SK-N-SH treated with all-trans-retinoic acid at 6 μM for 48 hours (cell line): ENCODE data around the gene DNAH9.

Experiments
- ATAC-seq: fragments of 200-7000 bp; cut with Tn5 transposase; 3 replicates; pipeline ENCODE4 v1.9.1; 2020; ENCODE audit warnings: mild to moderate bottlenecking, moderate library complexity
- CSDC2 ChIP-seq: fragments of 250-450 bp; sonication (Bioruptor Pico); IDR thresholded peaks from 2 replicates; pipeline ENCODE4 v1.5.0; 2020; ENCODE audit warnings: mild to moderate bottlenecking, moderate library complexity
- CSRNP3 ChIP-seq: fragments of 250-450 bp; sonication (Bioruptor Pico); IDR thresholded peaks from 2 replicates; pipeline ENCODE4 v1.5.1; 2021; ENCODE audit warnings: mild to moderate bottlenecking, moderate library complexity
- ESRRG ChIP-seq: fragments of 250-450 bp; sonication (Bioruptor Pico); IDR thresholded peaks from 2 replicates; pipeline ENCODE4 v1.6.1; 2021; ENCODE audit warnings: mild to moderate bottlenecking
- GLIS3 ChIP-seq: fragments of 250-450 bp; sonication (Bioruptor Pico); IDR thresholded peaks from 2 replicates; pipeline ENCODE4 v1.5.0; 2020; ENCODE audit warnings: mild to moderate bottlenecking, moderate library complexity
- POU6F1 ChIP-seq: fragments of 250-450 bp; sonication (Bioruptor Pico); IDR thresholded peaks from 2 replicates; pipeline ENCODE4 v1.8.0; 2021; ENCODE audit warnings: low read depth, mild to moderate bottlenecking, moderate library complexity, borderline replicate concordance
- PPARA ChIP-seq: fragments of 250-450 bp; sonication (Bioruptor Pico); IDR thresholded peaks from 2 replicates; pipeline ENCODE4 v1.5.0; 2020; ENCODE audit warnings: mild to moderate bottlenecking, borderline replicate concordance
- RARB ChIP-seq: fragments of 250-450 bp; sonication (Bioruptor Pico); IDR thresholded peaks from 2 replicates; pipeline ENCODE4 v1.8.0; 2021; ENCODE audit warnings: mild to moderate bottlenecking, moderate library complexity
- SNAI2 ChIP-seq: fragments of 250-450 bp; sonication (Bioruptor Pico); IDR thresholded peaks from 2 replicates; pipeline ENCODE4 v1.5.0; 2020; ENCODE audit warnings: mild to moderate bottlenecking, moderate library complexity
- TCF4 ChIP-seq: fragments of 250-450 bp; sonication (Bioruptor Pico); IDR thresholded peaks from 2 replicates; pipeline ENCODE4 v1.8.0; 2021; ENCODE audit warnings: mild to moderate bottlenecking, moderate library complexity, borderline replicate concordance
- TOX ChIP-seq: fragments of 250-450 bp; sonication (Bioruptor Pico); IDR thresholded peaks from 2 replicates; pipeline ENCODE4 v1.8.0; 2021; ENCODE audit warnings: mild to moderate bottlenecking, moderate library complexity, borderline replicate concordance
- ZC3H10 ChIP-seq: fragments of 250-450 bp; sonication (Bioruptor Pico); IDR thresholded peaks from 2 replicates; pipeline ENCODE4 v1.5.1; 2021; ENCODE audit warnings: mild to moderate bottlenecking, moderate library complexity
- ZFP3 ChIP-seq: fragments of 250-450 bp; sonication (Bioruptor Pico); IDR thresholded peaks from 2 replicates; pipeline ENCODE4 v1.5.0; 2020; ENCODE audit warnings: mild to moderate bottlenecking, moderate library complexity
- ZFP30 ChIP-seq: fragments of 450-650 bp; formaldehyde crosslinking; IDR thresholded peaks from 2 replicates; pipeline ENCODE4 v1.5.0; 2022; ENCODE audit warnings: mild to moderate bottlenecking, moderate library complexity
- ZNF565 ChIP-seq: fragments of 450-650 bp; formaldehyde crosslinking; conservative IDR thresholded peaks from 2 replicates; pipeline ENCODE4 v1.5.0; 2020; ENCODE audit warnings: low read depth, mild to moderate bottlenecking, moderate library complexity
- ZNF70 ChIP-seq: fragments of 450-650 bp; formaldehyde crosslinking; IDR thresholded peaks from 2 replicates; pipeline ENCODE4 v1.5.0; 2020; ENCODE audit warnings: mild to moderate bottlenecking, moderate library complexity
- ZNF8 ChIP-seq: fragments of 450-650 bp; formaldehyde crosslinking; IDR thresholded peaks from 2 replicates; pipeline ENCODE4 v1.5.0; 2020; ENCODE audit warnings: mild to moderate bottlenecking, moderate library complexity

Gene DNAH9

GRCh38 chr17:11999696-12000095, 401.4 kb downstream of the DNAH9 start (continued):
- TF ChIP-seq GLIS3 (CRISPR knock-in tag) (no peak), ZFP30 (CRISPR knock-in tag) (no peak)
- TF ChIP-seq, all 23 proteins: peak for 0

GRCh38 chr17:12007466-12007865, 409.2 kb downstream of the DNAH9 start:
- TF ChIP-seq PPARA (CRISPR knock-in tag) (no peak), GLIS3 (CRISPR knock-in tag) (no peak), SNAI2 (CRISPR knock-in tag) (no peak), ESRRG (CRISPR knock-in tag) (no peak), TCF4 (CRISPR knock-in tag) (no peak), ZC3H10 (CRISPR knock-in tag) (no peak), POU6F1 (CRISPR knock-in tag) (no peak), TOX (CRISPR knock-in tag) (no peak), ZNF8 (no peak), CSRNP3 (CRISPR knock-in tag) (no peak), ZNF70 (CRISPR knock-in tag) (no peak), ZNF565 (CRISPR knock-in tag) (no peak), ZFP3 (CRISPR knock-in tag) (no peak), ZFP30 (CRISPR knock-in tag) (no peak), CSDC2 (CRISPR knock-in tag) (no peak), RARB (no peak)
- no peak for ATAC-seq
